ENCODE data around the gene SYTL3. TPM values are rescaled to one million over a fixed set of nuclear protein-coding genes. Genes with fewer than 3 reads are reported as not detected.
A peak's percentile ranks its signal among the peaks of the same experiment; 100 is the strongest.

The SYTL3 gene
- total RNA-seq, 2 donors from 2014 or later: 0.58 to 0.79 TPM

DNA sequence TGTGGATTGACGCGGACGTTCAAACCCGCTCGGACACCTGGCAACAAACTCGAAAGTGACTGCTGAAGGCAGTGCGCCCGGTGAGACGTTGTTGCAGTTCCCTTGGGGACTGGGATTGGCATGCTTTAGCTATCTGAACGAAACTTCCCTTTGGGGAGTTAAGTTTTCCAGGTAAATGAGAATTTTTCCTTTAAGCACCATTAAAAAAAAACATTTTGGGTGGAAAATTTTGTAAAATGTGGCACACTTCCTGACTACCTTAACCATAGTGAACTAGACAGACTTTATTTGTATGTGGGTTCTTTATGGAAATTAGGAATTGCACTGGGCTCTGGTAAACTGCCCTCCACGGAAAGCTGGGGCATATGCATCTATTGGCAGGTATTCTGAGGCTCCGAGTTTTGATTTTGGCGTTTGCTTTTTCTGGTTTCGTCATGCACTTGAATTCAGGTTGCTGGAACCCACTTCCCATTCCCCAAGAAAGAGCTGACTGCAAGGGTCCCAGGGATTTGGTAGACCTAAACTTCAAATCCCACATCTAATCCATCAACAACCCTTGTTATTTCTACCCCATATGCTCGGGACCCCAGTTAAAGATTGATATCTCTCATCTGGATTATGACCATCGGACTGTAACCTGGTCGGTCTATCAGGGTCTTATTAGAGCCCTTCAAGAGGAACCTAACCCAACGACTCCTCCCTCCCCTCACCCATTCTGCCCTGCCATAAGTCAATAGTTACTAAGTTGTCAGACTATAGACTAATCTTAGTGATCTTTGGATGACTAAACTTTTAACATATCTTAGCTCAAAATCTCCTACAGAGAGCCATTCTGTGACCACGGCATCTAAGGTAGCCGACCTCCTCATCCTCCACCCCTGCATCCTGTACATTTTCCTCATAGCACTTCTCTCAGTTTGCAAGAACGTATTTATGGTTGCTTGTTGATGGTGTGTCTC lies 4.5 kb upstream of the SYTL3 start:
- peak overlapping the region; percentile 93 for H3K9ac ChIP-seq (ENCODE audit: extremely low read depth, low read length, poor library complexity, severe bottlenecking)
- WGBS, 2 experiments (ENCODE audit: insufficient coverage in 1 of 2, insufficient read length in 1 of 2): 33 to 35% methylated on average over 8 to 20 of the region's 21 CpGs
- TF ChIP-seq, protein P1, sequence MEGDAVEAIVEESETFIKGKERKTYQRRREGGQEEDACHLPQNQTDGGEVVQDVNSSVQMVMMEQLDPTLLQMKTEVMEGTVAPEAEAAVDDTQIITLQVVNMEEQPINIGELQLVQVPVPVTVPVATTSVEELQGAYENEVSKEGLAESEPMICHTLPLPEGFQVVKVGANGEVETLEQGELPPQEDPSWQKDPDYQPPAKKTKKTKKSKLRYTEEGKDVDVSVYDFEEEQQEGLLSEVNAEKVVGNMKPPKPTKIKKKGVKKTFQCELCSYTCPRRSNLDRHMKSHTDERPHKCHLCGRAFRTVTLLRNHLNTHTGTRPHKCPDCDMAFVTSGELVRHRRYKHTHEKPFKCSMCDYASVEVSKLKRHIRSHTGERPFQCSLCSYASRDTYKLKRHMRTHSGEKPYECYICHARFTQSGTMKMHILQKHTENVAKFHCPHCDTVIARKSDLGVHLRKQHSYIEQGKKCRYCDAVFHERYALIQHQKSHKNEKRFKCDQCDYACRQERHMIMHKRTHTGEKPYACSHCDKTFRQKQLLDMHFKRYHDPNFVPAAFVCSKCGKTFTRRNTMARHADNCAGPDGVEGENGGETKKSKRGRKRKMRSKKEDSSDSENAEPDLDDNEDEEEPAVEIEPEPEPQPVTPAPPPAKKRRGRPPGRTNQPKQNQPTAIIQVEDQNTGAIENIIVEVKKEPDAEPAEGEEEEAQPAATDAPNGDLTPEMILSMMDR (conservative IDR thresholded peaks at IDR 0.05): no peak
- H3K4me1 ChIP-seq (ENCODE audit: control insufficient read depth, insufficient read depth, low read length): peaks cover 3% of the 10 kb centered on the region
- DNase-seq: no peak
- H3K27ac ChIP-seq (ENCODE audit: low read depth, low read length): no peak overlapping the region
- peaks cover 27% of the 10 kb centered on the region for H3K4me1 Mint-ChIP-seq
- H3K4me3 ChIP-seq (ENCODE audit: low read length): peak overlapping the region; percentile 90
- peak overlapping the region; percentile 80 for H3K27ac Mint-ChIP-seq
- H3K27me3 ChIP-seq (ENCODE audit: control insufficient read depth, insufficient read depth, low read length, poor library complexity, severe bottlenecking): peaks cover 11% of the 10 kb centered on the region
- H3K9me3 Mint-ChIP-seq: no peaks in the 10 kb centered on the region
- peaks cover 21% of the 10 kb centered on the region for H3K36me3 ChIP-seq (ENCODE audit: control insufficient read depth, insufficient read depth, low read length)
- no peaks in the 10 kb centered on the region for H3K9me3 ChIP-seq (ENCODE audit: control insufficient read depth, low read length)
- H3K27me3 Mint-ChIP-seq (ENCODE audit: insufficient read depth): peaks cover 25% of the 10 kb centered on the region
- H3K4me3 Mint-ChIP-seq: peak overlapping the region; percentile 84
- H3K36me3 Mint-ChIP-seq (ENCODE audit: low read depth): peaks cover 8% of the 10 kb centered on the region

DNA sequence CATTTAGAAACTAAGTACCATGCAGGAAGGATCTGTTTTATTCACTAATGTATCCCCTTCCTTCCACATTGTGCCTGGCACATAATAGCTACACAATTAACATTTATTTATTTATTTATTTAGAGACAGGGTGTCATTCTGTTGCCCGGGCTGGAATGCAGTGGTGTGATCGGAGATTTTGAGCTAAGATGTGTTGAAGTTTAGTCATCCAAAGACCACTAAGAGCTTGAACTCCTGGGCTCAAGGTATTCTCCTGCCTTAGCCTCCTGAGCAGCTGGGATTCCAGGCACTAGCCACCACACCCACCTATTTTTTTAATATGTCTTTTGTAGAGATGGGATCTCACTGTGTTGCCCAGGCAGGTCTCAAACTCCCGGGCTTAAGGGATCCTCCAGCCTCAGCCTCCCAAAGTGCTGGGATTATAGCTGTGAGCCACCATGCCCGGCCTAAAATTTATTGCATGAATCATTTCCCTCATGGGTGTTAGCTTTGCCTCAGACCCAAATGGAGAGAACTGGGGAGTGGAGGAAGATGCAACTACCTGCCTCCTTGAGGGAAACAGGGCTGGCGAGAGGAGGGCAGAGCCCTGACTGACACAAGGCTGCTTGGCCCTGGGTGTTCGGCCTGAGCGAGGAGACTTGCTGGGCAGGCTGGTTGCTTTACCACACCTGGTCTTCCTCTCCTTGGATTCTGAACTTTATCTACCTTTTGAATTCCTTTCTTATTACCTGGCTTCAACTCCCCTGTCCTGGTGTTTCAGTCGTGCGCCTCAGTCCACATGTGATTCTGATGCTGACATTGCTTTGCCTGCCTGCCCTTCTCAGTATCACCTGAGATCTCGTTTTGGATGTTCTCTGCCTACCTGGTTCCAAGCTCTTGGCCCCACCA lies 3.6 kb upstream of the SYTL3 start:
- H3K27me3 Mint-ChIP-seq (ENCODE audit: insufficient read depth): peaks cover 25% of the 10 kb centered on the region
- Histone ChIP-seq H3K9ac (ENCODE audit: extremely low read depth, low read length, poor library complexity, severe bottlenecking) (no peak overlapping the region), H3K4me1 (ENCODE audit: control insufficient read depth, insufficient read depth, low read length) (peaks cover 3% of the 10 kb centered on the region), H3K36me3 (ENCODE audit: control insufficient read depth, insufficient read depth, low read length) (peaks cover 12% of the 10 kb centered on the region), H3K9me3 (ENCODE audit: control insufficient read depth, low read length) (no peaks in the 10 kb centered on the region), H3K4me3 (ENCODE audit: low read length) (no peak overlapping the region), H3K27me3 (ENCODE audit: control insufficient read depth, insufficient read depth, low read length, poor library complexity, severe bottlenecking) (peaks cover 11% of the 10 kb centered on the region), H3K27ac (ENCODE audit: low read depth, low read length) (no peak overlapping the region)
- TF ChIP-seq, protein P1 (conservative IDR thresholded peaks at IDR 0.05): no peak
- WGBS, 2 experiments (ENCODE audit: insufficient coverage in 1 of 2, insufficient read length in 1 of 2): 76 to 86% methylated on average over 5 to 10 of the region's 10 CpGs
- H3K4me1 Mint-ChIP-seq: peaks cover 20% of the 10 kb centered on the region
- H3K27ac Mint-ChIP-seq: no peak overlapping the region
- H3K9me3 Mint-ChIP-seq: no peaks in the 10 kb centered on the region
- DNase-seq: peak; percentile 20
- H3K36me3 Mint-ChIP-seq (ENCODE audit: low read depth): peaks cover 6% of the 10 kb centered on the region
- peak overlapping the region; percentile 84 for H3K4me3 Mint-ChIP-seq

DNA sequence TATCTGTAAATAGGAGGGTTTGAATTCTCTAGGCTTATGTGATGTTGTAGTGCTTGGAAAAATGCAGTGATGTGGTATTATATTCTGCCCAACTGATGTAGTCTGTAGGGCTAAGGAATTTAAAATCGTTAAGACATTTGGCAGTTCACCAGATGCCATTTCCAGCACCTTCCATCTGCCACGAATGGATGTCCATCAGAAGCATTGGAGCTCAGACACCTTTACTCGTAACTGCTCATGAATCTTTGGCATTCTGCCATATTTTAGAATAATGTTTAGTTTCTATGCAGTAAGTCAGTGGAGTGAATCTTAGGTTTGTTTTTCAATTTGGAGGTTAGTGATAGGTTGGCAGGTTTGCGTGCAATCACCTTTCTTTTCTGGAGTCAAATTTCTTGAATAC lies 2.4 kb upstream of the SYTL3 start:
- 78% methylated on average over 4 of the region's 4 CpGs; no CpG with 5 or more reads in 1 of the 2 experiments for WGBS, 2 experiments (ENCODE audit: insufficient coverage in 1 of 2, insufficient read length in 1 of 2)
- Histone ChIP-seq H3K9ac (ENCODE audit: extremely low read depth, low read length, poor library complexity, severe bottlenecking) (no peak overlapping the region), H3K27ac (ENCODE audit: low read depth, low read length) (no peak overlapping the region)

More for the DNA sequence above, 2.4 kb upstream of the SYTL3 start:
- TF ChIP-seq, protein P1 (conservative IDR thresholded peaks at IDR 0.05): no peak
- Mint-ChIP-seq H3K4me3 (no peak overlapping the region), H3K9me3 (no peaks in the 10 kb centered on the region), H3K4me1 (peaks cover 13% of the 10 kb centered on the region), H3K27me3 (ENCODE audit: insufficient read depth) (peaks cover 25% of the 10 kb centered on the region), H3K36me3 (ENCODE audit: low read depth) (no peaks in the 10 kb centered on the region), H3K27ac (no peak overlapping the region)
- no peak overlapping the region for H3K4me3 ChIP-seq (ENCODE audit: low read length)
- no peaks in the 10 kb centered on the region for H3K9me3 ChIP-seq (ENCODE audit: control insufficient read depth, low read length)
- H3K36me3 ChIP-seq (ENCODE audit: control insufficient read depth, insufficient read depth, low read length): peaks cover 2% of the 10 kb centered on the region
- peak; percentile 3 for DNase-seq
- peaks cover 3% of the 10 kb centered on the region for H3K4me1 ChIP-seq (ENCODE audit: control insufficient read depth, insufficient read depth, low read length)
- H3K27me3 ChIP-seq (ENCODE audit: control insufficient read depth, insufficient read depth, low read length, poor library complexity, severe bottlenecking): peaks cover 11% of the 10 kb centered on the region

Measured in endodermal cell (in vitro differentiated cells).